ENCODE results near the gene TMEM239. TPM values are rescaled to one million over a fixed set of nuclear protein-coding genes. Genes with fewer than 3 reads are reported as not detected.

Gene TMEM239
- polyA plus RNA-seq, 2 of the 4 experiments (the other 2 are of a cell fraction), result not detected

- TF ChIP-seq REST (IDR thresholded peaks at IDR 0.05) (no peak), PHF8 (IDR thresholded peaks at IDR 0.05; ENCODE audit: borderline replicate concordance, low read depth) (no peak)
These were observed 11.1 kb upstream of the TMEM239 start (continued) for GRCh38 chr20:2804852-2805688.

GRCh38 chr20:2805689-2806350 is 10.3 kb upstream of the TMEM239 start:
- 47% methylated on average over 22 of the region's 22 CpGs for WGBS (ENCODE audit: missing lambda C conversion rate)
- no peak overlapping the region for H3K27ac ChIP-seq
- no peak overlapping the region for H3K4me3 ChIP-seq
- DNase-seq (ENCODE audit: low read depth in 1 of 2, low spot score in 1 of 2) (no peak), FAIRE-seq (no peak), ATAC-seq (peak in 1 of 2 experiments; percentile 14; a peak in 2 of 6 replicates)
- H3K9me3 ChIP-seq, result peaks cover 11% of the 10 kb centered on the region; the same call in 1 of the 3 replicates
- peaks cover 8% of the 10 kb centered on the region; the same call in 2 of the 3 replicates for H3K4me1 ChIP-seq
- ChIA-PET POLR2A (no interaction called here), CTCF (interaction anchor here (0.6 to 4.4 kb wide), 2 partner anchors 46 to 99 kb away, joined by 4 to 12 read pairs; no protein-coding TSS in a partner anchor)
- TF ChIP-seq CBX2 (IDR thresholded peaks at IDR 0.05; ENCODE audit: borderline replicate concordance, low read depth) (no peak), RNF2 (IDR thresholded peaks at IDR 0.05; ENCODE audit: borderline replicate concordance, low read depth) (no peak), FOXS1 (CRISPR knock-in tag; IDR thresholded peaks at IDR 0.05) (no peak), ESRRA (IDR thresholded peaks at IDR 0.05; ENCODE audit: borderline replicate concordance, low read length) (no peak), MAX (IDR thresholded peaks at IDR 0.05) (no peak), USF2 (IDR thresholded peaks at IDR 0.05) (no peak)
- H3K4me2 ChIP-seq, result 0 out of 3 replicates have a peak overlapping the region, but pooled peaks have one; percentile 8

GRCh38 chr20:2806351-2806701 is 9.8 kb upstream of the TMEM239 start:
- Histone ChIP-seq H3K4me3 (no peak overlapping the region), H3K9me3 (peaks cover 12% of the 10 kb centered on the region; the same call in 2 of the 3 replicates), H3K4me2 (0 out of 3 replicates have a peak overlapping the region, but pooled peaks have one; percentile 8), H3K4me1 (peaks cover 8% of the 10 kb centered on the region; the same call in 2 of the 3 replicates), H3K27ac (no peak overlapping the region)
- 30% methylated on average over 4 of the region's 4 CpGs for WGBS (ENCODE audit: missing lambda C conversion rate)
- TF ChIP-seq HDAC2 (IDR thresholded peaks at IDR 0.05), result no peak
- TF ChIP-seq TP53 (CRISPR knock-in tag; IDR thresholded peaks at IDR 0.05), result no peak
- no peak for TF ChIP-seq NR3C1 (IDR thresholded peaks at IDR 0.05)
- no peak for TF ChIP-seq EHF (CRISPR knock-in tag; IDR thresholded peaks at IDR 0.05)
- FAIRE-seq (no peak), ATAC-seq (no peak), DNase-seq (ENCODE audit: low read depth in 1 of 2, low spot score in 1 of 2) (no peak)
- ChIA-PET POLR2A (no interaction called here), CTCF (interaction anchor here (4.4 kb wide), 1 partner anchor 46 kb away, joined by 12 read pairs; no protein-coding TSS in a partner anchor)

- ATAC-seq, result no peak
- peaks cover 14% of the 10 kb centered on the region for H3K9me3 ChIP-seq
- no peak overlapping the region for H3K27ac ChIP-seq
- POLR2A ChIA-PET, result no interaction called here
- FAIRE-seq, result no peak
- H3K4me1 ChIP-seq, result peaks cover 8% of the 10 kb centered on the region; the same call in 2 of the 3 replicates
- no peak for DNase-seq (ENCODE audit: low read depth in 1 of 2, low spot score in 1 of 2)
- 52% methylated on average over 4 of the region's 4 CpGs for WGBS (ENCODE audit: missing lambda C conversion rate)
- CTCF ChIA-PET, result interaction anchor here (4.4 kb wide), 1 partner anchor 45 kb away, joined by 12 read pairs; no protein-coding TSS in a partner anchor
- H3K4me2 ChIP-seq, result no peak overlapping the region
- no peak overlapping the region for H3K4me3 ChIP-seq
- TF ChIP-seq EHF (CRISPR knock-in tag; IDR thresholded peaks at IDR 0.05) (no peak), SMC3 (IDR thresholded peaks at IDR 0.05) (no peak), FOSB (CRISPR knock-in tag; IDR thresholded peaks at IDR 0.05) (no peak), NR3C1 (IDR thresholded peaks at IDR 0.05) (no peak), ZSCAN20 (CRISPR knock-in tag; IDR thresholded peaks at IDR 0.05) (no peak), PBX3 (IDR thresholded peaks at IDR 0.05) (no peak), JUN (IDR thresholded peaks at IDR 0.05) (no peak), SREBF2 (IDR thresholded peaks at IDR 0.05) (no peak), POLR2AphosphoS2 (conservative IDR thresholded peaks at IDR 0.05; ENCODE audit: low read length) (no peak), HOXA7 (CRISPR knock-in tag; IDR thresholded peaks at IDR 0.05) (no peak), HMGXB4 (CRISPR knock-in tag; IDR thresholded peaks at IDR 0.05; ENCODE audit: borderline replicate concordance) (no peak)
These were observed 9.1 kb upstream of the TMEM239 start for GRCh38 chr20:2807019-2807418.

Data from A549 (cell line).